ENCODE measurements around the gene MALSU1.

DNA sequence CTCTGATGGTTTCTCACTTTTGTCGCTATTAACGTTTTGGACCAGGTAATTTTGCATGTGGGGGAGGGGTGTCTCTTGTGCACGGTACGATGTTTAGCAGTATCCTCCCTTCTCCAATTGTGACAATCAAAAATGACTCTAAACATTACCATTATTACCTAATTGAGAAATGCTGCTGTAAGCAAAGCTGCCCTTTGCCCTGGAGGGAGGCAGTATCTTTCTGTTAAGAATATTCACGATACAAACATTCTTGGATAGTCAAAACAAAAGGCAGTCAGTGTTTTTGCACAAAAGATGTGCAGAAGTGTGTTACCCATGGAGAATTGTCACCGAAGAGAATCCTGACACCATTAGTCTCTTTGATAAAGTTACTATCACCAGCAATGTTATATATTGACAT is 9.6 kb downstream of the MALSU1 start:
- TF ChIP-seq, protein P1, sequence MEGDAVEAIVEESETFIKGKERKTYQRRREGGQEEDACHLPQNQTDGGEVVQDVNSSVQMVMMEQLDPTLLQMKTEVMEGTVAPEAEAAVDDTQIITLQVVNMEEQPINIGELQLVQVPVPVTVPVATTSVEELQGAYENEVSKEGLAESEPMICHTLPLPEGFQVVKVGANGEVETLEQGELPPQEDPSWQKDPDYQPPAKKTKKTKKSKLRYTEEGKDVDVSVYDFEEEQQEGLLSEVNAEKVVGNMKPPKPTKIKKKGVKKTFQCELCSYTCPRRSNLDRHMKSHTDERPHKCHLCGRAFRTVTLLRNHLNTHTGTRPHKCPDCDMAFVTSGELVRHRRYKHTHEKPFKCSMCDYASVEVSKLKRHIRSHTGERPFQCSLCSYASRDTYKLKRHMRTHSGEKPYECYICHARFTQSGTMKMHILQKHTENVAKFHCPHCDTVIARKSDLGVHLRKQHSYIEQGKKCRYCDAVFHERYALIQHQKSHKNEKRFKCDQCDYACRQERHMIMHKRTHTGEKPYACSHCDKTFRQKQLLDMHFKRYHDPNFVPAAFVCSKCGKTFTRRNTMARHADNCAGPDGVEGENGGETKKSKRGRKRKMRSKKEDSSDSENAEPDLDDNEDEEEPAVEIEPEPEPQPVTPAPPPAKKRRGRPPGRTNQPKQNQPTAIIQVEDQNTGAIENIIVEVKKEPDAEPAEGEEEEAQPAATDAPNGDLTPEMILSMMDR (IDR thresholded peaks at IDR 0.05) = no peak
- TF ChIP-seq POLR2A (IDR thresholded peaks at IDR 0.05) = no peak
- TF ChIP-seq EP300 (IDR thresholded peaks at IDR 0.05) = no peak
